OCI-LY7 (cell line): ENCODE measurements around the gene NUTF2.

ENCODE experiments used
- EZH2phosphoT487 ChIP-seq: fragments of 200-600 bp; sonication (generic); IDR thresholded peaks from 2 replicates; pipeline ENCODE4 v1.6.1; 2018; ENCODE audit warnings: low read depth, borderline replicate concordance, mild to moderate bottlenecking, mixed run types, antibody characterized with exemption, low read length, moderate library complexity, mixed read lengths
- TF ChIP-seq, protein P1 (sequence below): fragments of 200-600 bp; sonication (generic); conservative IDR thresholded peaks from 2 replicates; pipeline ENCODE4 v1.5.1; 2014; ENCODE audit warnings: mild to moderate bottlenecking, antibody characterized with exemption, low read length, moderate library complexity, mixed read lengths

DNA sequence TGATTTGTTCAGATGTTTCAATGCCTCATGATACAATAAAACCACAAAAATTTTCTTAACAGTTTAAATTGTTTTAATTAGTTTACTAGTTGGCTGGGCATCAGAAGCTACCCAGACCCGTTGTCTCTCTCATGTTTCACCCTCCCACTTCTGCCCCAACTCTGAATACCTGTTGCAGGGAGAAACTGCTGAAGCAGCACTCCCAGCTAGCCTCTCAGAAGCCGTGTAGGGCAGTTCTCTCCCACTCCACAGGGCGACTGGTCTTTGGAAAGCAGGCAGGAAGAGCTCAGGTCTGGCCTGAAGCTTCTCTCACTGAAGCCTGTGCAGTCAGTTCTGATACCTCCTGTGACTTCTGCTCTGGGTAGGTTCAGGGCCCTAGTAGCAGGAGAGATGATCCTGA is 24.5 kb downstream of the NUTF2 start:
- TF ChIP-seq, protein P1, sequence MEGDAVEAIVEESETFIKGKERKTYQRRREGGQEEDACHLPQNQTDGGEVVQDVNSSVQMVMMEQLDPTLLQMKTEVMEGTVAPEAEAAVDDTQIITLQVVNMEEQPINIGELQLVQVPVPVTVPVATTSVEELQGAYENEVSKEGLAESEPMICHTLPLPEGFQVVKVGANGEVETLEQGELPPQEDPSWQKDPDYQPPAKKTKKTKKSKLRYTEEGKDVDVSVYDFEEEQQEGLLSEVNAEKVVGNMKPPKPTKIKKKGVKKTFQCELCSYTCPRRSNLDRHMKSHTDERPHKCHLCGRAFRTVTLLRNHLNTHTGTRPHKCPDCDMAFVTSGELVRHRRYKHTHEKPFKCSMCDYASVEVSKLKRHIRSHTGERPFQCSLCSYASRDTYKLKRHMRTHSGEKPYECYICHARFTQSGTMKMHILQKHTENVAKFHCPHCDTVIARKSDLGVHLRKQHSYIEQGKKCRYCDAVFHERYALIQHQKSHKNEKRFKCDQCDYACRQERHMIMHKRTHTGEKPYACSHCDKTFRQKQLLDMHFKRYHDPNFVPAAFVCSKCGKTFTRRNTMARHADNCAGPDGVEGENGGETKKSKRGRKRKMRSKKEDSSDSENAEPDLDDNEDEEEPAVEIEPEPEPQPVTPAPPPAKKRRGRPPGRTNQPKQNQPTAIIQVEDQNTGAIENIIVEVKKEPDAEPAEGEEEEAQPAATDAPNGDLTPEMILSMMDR = no peak
- TF ChIP-seq EZH2phosphoT487 = no peak
